GM23338 (cell line): ENCODE results near the gene KCNMB2. TPM values are rescaled to one million over a fixed set of nuclear protein-coding genes. Genes with fewer than 3 reads are reported as not detected.

Source experiments
- ATAC-seq: fragments of 200-7000 bp; cut with Tn5 transposase; 3 replicates; pipeline ENCODE4 v1.9.1; 2020
- DNase-seq: peaks from one replicate; pipeline ENCODE4 v3.0.0-alpha.2; 2015; ENCODE audit warnings: low spot score
- H2AFZ ChIP-seq: fragments of 200-600 bp; sonication (generic); 2 replicates; pipeline ENCODE4 v1.8.0; 2016; ENCODE audit warnings: antibody characterized with exemption, mild to moderate bottlenecking, moderate library complexity
- H3F3A ChIP-seq: fragments of 200-600 bp; sonication (generic); replicated peaks from 2 replicates; pipeline ENCODE4 v1.8.0; 2017; ENCODE audit warnings: antibody characterized with exemption, mixed run types, low read depth
- H3K27ac ChIP-seq: fragments of 200-600 bp; sonication (generic); 2 replicates; pipeline ENCODE4 v1.6.1; 2016; ENCODE audit warnings: low read depth
- H3K27me3 ChIP-seq: fragments of 200-600 bp; sonication (generic); 2 replicates; pipeline ENCODE4 v1.8.0; 2016; ENCODE audit warnings: mild to moderate bottlenecking, mixed run types, moderate library complexity; ENCODE audit not compliant: insufficient read depth
- H3K36me3 ChIP-seq: fragments of 200-600 bp; sonication (generic); 2 replicates; pipeline ENCODE4 v1.8.0; 2016; ENCODE audit warnings: mild to moderate bottlenecking; ENCODE audit not compliant: insufficient read depth
- H3K4me1 ChIP-seq: fragments of 200-600 bp; sonication (generic); 2 replicates; pipeline ENCODE4 v1.8.0; 2016; ENCODE audit warnings: mild to moderate bottlenecking, moderate library complexity; ENCODE audit not compliant: insufficient read depth
- H3K4me2 ChIP-seq: fragments of 200-600 bp; sonication (generic); 2 replicates; pipeline ENCODE4 v1.7.1; 2017; ENCODE audit warnings: mixed run types
- H3K4me3 ChIP-seq: fragments of 200-600 bp; sonication (generic); 2 replicates; pipeline ENCODE4 v1.6.1; 2016; ENCODE audit warnings: mixed run types
- H3K79me2 ChIP-seq: fragments of 200-600 bp; sonication (generic); replicated peaks from 2 replicates; pipeline ENCODE4 v1.8.0; 2017; ENCODE audit warnings: mild to moderate bottlenecking; ENCODE audit not compliant: insufficient read depth
- H3K9me2 ChIP-seq: fragments of 200-600 bp; sonication (generic); 2 replicates; pipeline ENCODE4 v1.8.0; 2017; ENCODE audit not compliant: insufficient read depth
- H4K20me1 ChIP-seq: fragments of 200-600 bp; sonication (generic); replicated peaks from 2 replicates; pipeline ENCODE4 v1.8.0; 2017; ENCODE audit warnings: mild to moderate bottlenecking; ENCODE audit not compliant: insufficient read depth
- H3K27ac Mint-ChIP-seq: 2 replicates; pipeline ENCODE4 v1.8.0; 2020; ENCODE audit warnings: inconsistent platforms, mild to moderate bottlenecking, moderate library complexity, mixed read lengths
- H3K27me3 Mint-ChIP-seq: 3 replicates; pipeline ENCODE4 v1.8.0; 2022; ENCODE audit warnings: low read depth, mild to moderate bottlenecking, moderate library complexity, mixed read lengths, inconsistent platforms; ENCODE audit not compliant: insufficient read depth, poor library complexity
- H3K36me3 Mint-ChIP-seq: 3 replicates; pipeline ENCODE4 v1.8.0; 2021; ENCODE audit warnings: low read depth, mild to moderate bottlenecking, inconsistent platforms, moderate library complexity, mixed read lengths
- H3K4me1 Mint-ChIP-seq: 3 replicates; pipeline ENCODE4 v1.8.0; 2020; ENCODE audit warnings: mild to moderate bottlenecking, inconsistent platforms, mixed read lengths
- H3K4me3 Mint-ChIP-seq: 3 replicates; pipeline ENCODE4 v1.8.0; 2021; ENCODE audit warnings: moderate library complexity, mild to moderate bottlenecking, inconsistent platforms, mixed read lengths
- H3K9me3 Mint-ChIP-seq: 3 replicates; pipeline ENCODE4 v1.8.0; 2020; ENCODE audit warnings: moderate library complexity, mild to moderate bottlenecking, inconsistent platforms, mixed read lengths
- CREB1 ChIP-seq: fragments of 250-450 bp; sonication (Bioruptor Pico); IDR thresholded peaks from 2 replicates; pipeline ENCODE4 v1.5.0; 2020; ENCODE audit warnings: low read depth, mild to moderate bottlenecking, moderate library complexity
- EZH2 ChIP-seq: fragments of 200-600 bp; sonication (generic); IDR thresholded peaks from one replicate; pipeline ENCODE4 v1.8.0; 2017; ENCODE audit warnings: antibody characterized with exemption, mild to moderate bottlenecking, low read depth; ENCODE audit not compliant: unreplicated experiment
- EZH2phosphoT487 ChIP-seq: fragments of 200-600 bp; sonication (generic); IDR thresholded peaks from one replicate; pipeline ENCODE4 v1.8.1; 2018; ENCODE audit warnings: antibody characterized with exemption; ENCODE audit not compliant: unreplicated experiment
- JUNB ChIP-seq: IDR thresholded peaks from one replicate; pipeline ENCODE4 v1.6.1; 2016; ENCODE audit warnings: antibody characterized with exemption; ENCODE audit not compliant: unreplicated experiment
- NANOG ChIP-seq: IDR thresholded peaks from 2 replicates; pipeline ENCODE4 v1.6.1; 2016; ENCODE audit warnings: antibody characterized with exemption, borderline replicate concordance
- POLR2AphosphoS5 ChIP-seq: IDR thresholded peaks from 2 replicates; pipeline ENCODE4 v1.6.1; 2016; ENCODE audit warnings: antibody characterized with exemption, low read depth
- STAT1 ChIP-seq: IDR thresholded peaks from one replicate; pipeline ENCODE4 v1.6.1; 2016; ENCODE audit warnings: antibody characterized with exemption; ENCODE audit not compliant: unreplicated experiment
- ZNF114 ChIP-seq: fragments of 250-450 bp; sonication (Bioruptor Pico); IDR thresholded peaks from 2 replicates; pipeline ENCODE4 v1.5.0; 2020; ENCODE audit warnings: mild to moderate bottlenecking, moderate library complexity
- ZNF331 ChIP-seq: fragments of 250-450 bp; sonication (Bioruptor Pico); IDR thresholded peaks from 2 replicates; pipeline ENCODE4 v1.5.0; 2020; ENCODE audit warnings: low read depth, mild to moderate bottlenecking, moderate library complexity
- polyA plus RNA-seq: library from polyadenylated mRNA; unstranded; fragments of >200 nt; fragmentation: Nextera tagmentation; extraction: Ambion mirVana; gene quantifications from 2 replicates; pipeline ENCODE4 v1.2.1, GENCODE V29; 2016
- total RNA-seq: library from RNA; depleted of rRNA; stranded (reverse); fragments of >200 nt; shearing (Covaris generic); gene quantifications from 2 replicates; pipeline ENCODE4 v1.2.3, GENCODE V29; 2014
- TF ChIP-seq, protein P1 (sequence below), 2 experiments: fragments of 200-600 bp in 1 of 2; sonication (generic) in 1 of 2; conservative IDR thresholded peaks; 2 replicates each; pipeline versions ENCODE4 v1.5.1 to v1.6.1; 2016 to 2017; ENCODE audit warnings: antibody characterized with exemption in 2 of 2, low read depth in 2 of 2, mild to moderate bottlenecking in 2 of 2, moderate library complexity in 1 of 2
- TF ChIP-seq, protein P2 (sequence below): IDR thresholded peaks from one replicate; pipeline ENCODE4 v1.6.1; 2018; ENCODE audit warnings: antibody characterized with exemption; ENCODE audit not compliant: unreplicated experiment
- TF ChIP-seq, protein P3 (sequence below): fragments of 250-450 bp; sonication (Bioruptor Pico); IDR thresholded peaks from 2 replicates; pipeline ENCODE4 v1.5.0; 2020; ENCODE audit warnings: mild to moderate bottlenecking, moderate library complexity
- TF ChIP-seq, protein P4 (sequence below): IDR thresholded peaks from 2 replicates; pipeline ENCODE4 v1.6.1; 2016; ENCODE audit warnings: antibody characterized with exemption

The KCNMB2 gene
- total and polyA plus RNA-seq, 2 experiments from 2014 or later, result 0.53 TPM; not detected in 1

DNA sequence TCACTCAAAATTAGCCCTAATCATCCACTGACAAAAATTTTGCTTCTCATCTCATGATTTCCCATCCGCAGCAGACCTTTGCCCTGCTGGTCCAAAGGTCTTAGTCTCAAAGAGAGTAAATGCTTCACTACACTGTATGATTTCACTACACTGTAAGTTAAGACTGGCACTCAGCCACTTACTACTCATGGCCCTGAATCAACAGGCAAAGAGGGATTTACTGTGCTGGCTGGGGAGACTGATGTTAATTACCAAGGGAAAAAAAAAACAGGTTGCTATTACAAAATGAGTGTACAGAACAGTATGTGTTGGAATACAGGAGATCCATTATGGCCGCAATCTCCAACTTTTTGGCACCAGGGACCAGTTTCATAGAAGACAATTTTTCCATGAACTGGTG lies 320.6 kb downstream of the KCNMB2 start:
- H3F3A ChIP-seq, result no peaks in the 10 kb centered on the region
- no peaks in the 10 kb centered on the region for H4K20me1 ChIP-seq
- no peaks in the 10 kb centered on the region for H3K36me3 ChIP-seq
- ATAC-seq (no peak), DNase-seq (no peak)
- no peak overlapping the region for H3K4me3 ChIP-seq
- H3K9me2 ChIP-seq, result no peaks in the 10 kb centered on the region
- no peak overlapping the region for H3K27ac Mint-ChIP-seq
- no peak overlapping the region for H3K4me2 ChIP-seq
- H3K79me2 ChIP-seq, result no peaks in the 10 kb centered on the region
- peaks cover 6% of the 10 kb centered on the region for H3K27me3 Mint-ChIP-seq
- no peaks in the 10 kb centered on the region; the same call in 1 of the 2 replicates for H3K4me1 ChIP-seq
- TF ChIP-seq JUNB (no peak), ZNF331 (CRISPR knock-in tag) (no peak), CREB1 (no peak), ZNF114 (CRISPR knock-in tag) (no peak), POLR2AphosphoS5 (no peak), EZH2 (no peak), STAT1 (no peak), EZH2phosphoT487 (no peak), NANOG (no peak)
- TF ChIP-seq, protein P1, sequence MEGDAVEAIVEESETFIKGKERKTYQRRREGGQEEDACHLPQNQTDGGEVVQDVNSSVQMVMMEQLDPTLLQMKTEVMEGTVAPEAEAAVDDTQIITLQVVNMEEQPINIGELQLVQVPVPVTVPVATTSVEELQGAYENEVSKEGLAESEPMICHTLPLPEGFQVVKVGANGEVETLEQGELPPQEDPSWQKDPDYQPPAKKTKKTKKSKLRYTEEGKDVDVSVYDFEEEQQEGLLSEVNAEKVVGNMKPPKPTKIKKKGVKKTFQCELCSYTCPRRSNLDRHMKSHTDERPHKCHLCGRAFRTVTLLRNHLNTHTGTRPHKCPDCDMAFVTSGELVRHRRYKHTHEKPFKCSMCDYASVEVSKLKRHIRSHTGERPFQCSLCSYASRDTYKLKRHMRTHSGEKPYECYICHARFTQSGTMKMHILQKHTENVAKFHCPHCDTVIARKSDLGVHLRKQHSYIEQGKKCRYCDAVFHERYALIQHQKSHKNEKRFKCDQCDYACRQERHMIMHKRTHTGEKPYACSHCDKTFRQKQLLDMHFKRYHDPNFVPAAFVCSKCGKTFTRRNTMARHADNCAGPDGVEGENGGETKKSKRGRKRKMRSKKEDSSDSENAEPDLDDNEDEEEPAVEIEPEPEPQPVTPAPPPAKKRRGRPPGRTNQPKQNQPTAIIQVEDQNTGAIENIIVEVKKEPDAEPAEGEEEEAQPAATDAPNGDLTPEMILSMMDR (conservative IDR thresholded peaks at IDR 0.05; ENCODE audit: low read depth in 2 of 2), result no peak
- TF ChIP-seq, protein P2, sequence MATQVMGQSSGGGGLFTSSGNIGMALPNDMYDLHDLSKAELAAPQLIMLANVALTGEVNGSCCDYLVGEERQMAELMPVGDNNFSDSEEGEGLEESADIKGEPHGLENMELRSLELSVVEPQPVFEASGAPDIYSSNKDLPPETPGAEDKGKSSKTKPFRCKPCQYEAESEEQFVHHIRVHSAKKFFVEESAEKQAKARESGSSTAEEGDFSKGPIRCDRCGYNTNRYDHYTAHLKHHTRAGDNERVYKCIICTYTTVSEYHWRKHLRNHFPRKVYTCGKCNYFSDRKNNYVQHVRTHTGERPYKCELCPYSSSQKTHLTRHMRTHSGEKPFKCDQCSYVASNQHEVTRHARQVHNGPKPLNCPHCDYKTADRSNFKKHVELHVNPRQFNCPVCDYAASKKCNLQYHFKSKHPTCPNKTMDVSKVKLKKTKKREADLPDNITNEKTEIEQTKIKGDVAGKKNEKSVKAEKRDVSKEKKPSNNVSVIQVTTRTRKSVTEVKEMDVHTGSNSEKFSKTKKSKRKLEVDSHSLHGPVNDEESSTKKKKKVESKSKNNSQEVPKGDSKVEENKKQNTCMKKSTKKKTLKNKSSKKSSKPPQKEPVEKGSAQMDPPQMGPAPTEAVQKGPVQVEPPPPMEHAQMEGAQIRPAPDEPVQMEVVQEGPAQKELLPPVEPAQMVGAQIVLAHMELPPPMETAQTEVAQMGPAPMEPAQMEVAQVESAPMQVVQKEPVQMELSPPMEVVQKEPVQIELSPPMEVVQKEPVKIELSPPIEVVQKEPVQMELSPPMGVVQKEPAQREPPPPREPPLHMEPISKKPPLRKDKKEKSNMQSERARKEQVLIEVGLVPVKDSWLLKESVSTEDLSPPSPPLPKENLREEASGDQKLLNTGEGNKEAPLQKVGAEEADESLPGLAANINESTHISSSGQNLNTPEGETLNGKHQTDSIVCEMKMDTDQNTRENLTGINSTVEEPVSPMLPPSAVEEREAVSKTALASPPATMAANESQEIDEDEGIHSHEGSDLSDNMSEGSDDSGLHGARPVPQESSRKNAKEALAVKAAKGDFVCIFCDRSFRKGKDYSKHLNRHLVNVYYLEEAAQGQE, result no peak
- TF ChIP-seq, protein P3, sequence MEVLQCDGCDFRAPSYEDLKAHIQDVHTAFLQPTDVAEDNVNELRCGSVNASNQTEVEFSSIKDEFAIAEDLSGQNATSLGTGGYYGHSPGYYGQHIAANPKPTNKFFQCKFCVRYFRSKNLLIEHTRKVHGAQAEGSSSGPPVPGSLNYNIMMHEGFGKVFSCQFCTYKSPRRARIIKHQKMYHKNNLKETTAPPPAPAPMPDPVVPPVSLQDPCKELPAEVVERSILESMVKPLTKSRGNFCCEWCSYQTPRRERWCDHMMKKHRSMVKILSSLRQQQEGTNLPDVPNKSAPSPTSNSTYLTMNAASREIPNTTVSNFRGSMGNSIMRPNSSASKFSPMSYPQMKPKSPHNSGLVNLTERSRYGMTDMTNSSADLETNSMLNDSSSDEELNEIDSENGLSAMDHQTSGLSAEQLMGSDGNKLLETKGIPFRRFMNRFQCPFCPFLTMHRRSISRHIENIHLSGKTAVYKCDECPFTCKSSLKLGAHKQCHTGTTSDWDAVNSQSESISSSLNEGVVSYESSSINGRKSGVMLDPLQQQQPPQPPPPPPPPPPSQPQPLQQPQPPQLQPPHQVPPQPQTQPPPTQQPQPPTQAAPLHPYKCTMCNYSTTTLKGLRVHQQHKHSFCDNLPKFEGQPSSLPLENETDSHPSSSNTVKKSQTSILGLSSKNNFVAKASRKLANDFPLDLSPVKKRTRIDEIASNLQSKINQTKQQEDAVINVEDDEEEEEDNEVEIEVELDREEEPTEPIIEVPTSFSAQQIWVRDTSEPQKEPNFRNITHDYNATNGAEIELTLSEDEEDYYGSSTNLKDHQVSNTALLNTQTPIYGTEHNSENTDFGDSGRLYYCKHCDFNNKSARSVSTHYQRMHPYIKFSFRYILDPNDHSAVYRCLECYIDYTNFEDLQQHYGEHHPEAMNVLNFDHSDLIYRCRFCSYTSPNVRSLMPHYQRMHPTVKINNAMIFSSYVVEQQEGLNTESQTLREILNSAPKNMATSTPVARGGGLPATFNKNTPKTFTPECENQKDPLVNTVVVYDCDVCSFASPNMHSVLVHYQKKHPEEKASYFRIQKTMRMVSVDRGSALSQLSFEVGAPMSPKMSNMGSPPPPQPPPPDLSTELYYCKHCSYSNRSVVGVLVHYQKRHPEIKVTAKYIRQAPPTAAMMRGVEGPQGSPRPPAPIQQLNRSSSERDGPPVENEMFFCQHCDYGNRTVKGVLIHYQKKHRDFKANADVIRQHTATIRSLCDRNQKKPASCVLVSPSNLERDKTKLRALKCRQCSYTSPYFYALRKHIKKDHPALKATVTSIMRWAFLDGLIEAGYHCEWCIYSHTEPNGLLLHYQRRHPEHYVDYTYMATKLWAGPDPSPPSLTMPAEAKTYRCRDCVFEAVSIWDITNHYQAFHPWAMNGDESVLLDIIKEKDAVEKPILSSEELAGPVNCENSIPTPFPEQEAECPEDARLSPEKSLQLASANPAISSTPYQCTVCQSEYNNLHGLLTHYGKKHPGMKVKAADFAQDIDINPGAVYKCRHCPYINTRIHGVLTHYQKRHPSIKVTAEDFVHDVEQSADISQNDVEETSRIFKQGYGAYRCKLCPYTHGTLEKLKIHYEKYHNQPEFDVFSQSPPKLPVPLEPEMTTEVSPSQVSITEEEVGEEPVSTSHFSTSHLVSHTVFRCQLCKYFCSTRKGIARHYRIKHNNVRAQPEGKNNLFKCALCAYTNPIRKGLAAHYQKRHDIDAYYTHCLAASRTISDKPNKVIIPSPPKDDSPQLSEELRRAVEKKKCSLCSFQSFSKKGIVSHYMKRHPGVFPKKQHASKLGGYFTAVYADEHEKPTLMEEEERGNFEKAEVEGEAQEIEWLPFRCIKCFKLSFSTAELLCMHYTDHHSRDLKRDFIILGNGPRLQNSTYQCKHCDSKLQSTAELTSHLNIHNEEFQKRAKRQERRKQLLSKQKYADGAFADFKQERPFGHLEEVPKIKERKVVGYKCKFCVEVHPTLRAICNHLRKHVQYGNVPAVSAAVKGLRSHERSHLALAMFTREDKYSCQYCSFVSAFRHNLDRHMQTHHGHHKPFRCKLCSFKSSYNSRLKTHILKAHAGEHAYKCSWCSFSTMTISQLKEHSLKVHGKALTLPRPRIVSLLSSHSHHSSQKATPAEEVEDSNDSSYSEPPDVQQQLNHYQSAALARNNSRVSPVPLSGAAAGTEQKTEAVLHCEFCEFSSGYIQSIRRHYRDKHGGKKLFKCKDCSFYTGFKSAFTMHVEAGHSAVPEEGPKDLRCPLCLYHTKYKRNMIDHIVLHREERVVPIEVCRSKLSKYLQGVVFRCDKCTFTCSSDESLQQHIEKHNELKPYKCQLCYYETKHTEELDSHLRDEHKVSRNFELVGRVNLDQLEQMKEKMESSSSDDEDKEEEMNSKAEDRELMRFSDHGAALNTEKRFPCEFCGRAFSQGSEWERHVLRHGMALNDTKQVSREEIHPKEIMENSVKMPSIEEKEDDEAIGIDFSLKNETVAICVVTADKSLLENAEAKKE (CRISPR knock-in tag), result no peak
- TF ChIP-seq, protein P4, sequence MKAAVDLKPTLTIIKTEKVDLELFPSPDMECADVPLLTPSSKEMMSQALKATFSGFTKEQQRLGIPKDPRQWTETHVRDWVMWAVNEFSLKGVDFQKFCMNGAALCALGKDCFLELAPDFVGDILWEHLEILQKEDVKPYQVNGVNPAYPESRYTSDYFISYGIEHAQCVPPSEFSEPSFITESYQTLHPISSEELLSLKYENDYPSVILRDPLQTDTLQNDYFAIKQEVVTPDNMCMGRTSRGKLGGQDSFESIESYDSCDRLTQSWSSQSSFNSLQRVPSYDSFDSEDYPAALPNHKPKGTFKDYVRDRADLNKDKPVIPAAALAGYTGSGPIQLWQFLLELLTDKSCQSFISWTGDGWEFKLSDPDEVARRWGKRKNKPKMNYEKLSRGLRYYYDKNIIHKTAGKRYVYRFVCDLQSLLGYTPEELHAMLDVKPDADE, result no peak
- H3K27me3 ChIP-seq, result no peaks in the 10 kb centered on the region
- H3K4me1 Mint-ChIP-seq, result peaks cover 3% of the 10 kb centered on the region; the same call in 1 of the 3 replicates
- H3K36me3 Mint-ChIP-seq, result peaks cover 14% of the 10 kb centered on the region; the same call in 2 of the 3 replicates
- H3K9me3 Mint-ChIP-seq, result peaks cover 13% of the 10 kb centered on the region
- no peak overlapping the region for H2AFZ ChIP-seq
- no peak overlapping the region for H3K27ac ChIP-seq
- no peak overlapping the region for H3K4me3 Mint-ChIP-seq
